Measurements from ENCODE around the gene LMTK3. TPM values are rescaled to one million over a fixed set of nuclear protein-coding genes. Genes with fewer than 3 reads are reported as not detected.
A peak's percentile ranks its signal among the peaks of the same experiment; 100 is the strongest.

Gene LMTK3, protein sequence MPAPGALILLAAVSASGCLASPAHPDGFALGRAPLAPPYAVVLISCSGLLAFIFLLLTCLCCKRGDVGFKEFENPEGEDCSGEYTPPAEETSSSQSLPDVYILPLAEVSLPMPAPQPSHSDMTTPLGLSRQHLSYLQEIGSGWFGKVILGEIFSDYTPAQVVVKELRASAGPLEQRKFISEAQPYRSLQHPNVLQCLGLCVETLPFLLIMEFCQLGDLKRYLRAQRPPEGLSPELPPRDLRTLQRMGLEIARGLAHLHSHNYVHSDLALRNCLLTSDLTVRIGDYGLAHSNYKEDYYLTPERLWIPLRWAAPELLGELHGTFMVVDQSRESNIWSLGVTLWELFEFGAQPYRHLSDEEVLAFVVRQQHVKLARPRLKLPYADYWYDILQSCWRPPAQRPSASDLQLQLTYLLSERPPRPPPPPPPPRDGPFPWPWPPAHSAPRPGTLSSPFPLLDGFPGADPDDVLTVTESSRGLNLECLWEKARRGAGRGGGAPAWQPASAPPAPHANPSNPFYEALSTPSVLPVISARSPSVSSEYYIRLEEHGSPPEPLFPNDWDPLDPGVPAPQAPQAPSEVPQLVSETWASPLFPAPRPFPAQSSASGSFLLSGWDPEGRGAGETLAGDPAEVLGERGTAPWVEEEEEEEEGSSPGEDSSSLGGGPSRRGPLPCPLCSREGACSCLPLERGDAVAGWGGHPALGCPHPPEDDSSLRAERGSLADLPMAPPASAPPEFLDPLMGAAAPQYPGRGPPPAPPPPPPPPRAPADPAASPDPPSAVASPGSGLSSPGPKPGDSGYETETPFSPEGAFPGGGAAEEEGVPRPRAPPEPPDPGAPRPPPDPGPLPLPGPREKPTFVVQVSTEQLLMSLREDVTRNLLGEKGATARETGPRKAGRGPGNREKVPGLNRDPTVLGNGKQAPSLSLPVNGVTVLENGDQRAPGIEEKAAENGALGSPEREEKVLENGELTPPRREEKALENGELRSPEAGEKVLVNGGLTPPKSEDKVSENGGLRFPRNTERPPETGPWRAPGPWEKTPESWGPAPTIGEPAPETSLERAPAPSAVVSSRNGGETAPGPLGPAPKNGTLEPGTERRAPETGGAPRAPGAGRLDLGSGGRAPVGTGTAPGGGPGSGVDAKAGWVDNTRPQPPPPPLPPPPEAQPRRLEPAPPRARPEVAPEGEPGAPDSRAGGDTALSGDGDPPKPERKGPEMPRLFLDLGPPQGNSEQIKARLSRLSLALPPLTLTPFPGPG (N-terminal part only)
- not detected for polyA plus RNA-seq (ENCODE audit: low read depth in 6 of 6)

DNA sequence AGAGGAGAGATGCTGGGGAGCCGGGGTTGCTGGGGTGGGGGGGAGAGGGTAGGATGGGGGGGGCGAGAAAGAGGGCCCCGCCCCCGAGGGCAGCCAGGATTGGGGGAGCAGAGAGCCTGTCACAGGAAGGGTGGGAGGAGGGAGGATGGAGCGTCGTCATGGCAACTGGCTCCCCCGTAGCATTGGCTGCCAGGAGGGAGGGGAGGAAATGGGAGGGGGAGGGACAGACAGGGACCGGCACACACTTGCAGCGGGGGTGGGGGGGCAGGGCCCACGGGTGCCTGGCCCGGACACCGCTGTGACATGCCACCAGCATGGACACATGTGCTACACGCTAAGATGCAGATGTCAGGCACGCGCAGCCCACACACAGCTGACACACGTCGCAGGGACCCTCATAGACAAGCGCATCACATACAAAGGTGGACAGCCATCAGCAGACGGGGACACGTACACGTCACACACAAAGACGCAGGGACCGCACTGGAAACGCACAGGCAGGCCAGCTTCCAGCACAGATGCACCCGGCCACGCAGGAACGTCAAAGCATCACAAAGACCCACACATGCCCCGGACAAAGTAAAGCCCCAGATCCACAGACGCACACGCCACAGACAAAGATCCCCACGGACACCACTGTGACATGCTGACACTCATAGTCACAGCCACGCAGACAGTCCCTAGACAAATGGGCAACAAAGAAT lies at the start of gene LMTK3:
Gene LMTK3, minus strand, starts transcription at position 36 of the 704 bp plus-strand sequence. CDS start 259 bp downstream, outside the sequence.
- peaks cover 8 to 39% (median 12%) of the 10 kb centered on the region in 3 donors for H3K27me3 Mint-ChIP-seq
- ATAC-seq (ENCODE audit: low read depth in 2 of 2) (peak in 1 of 2 donors; percentile 13), DNase-seq (no peak)
- no peaks in the 10 kb centered on the region for H3K9me3 Mint-ChIP-seq
- H3K4me1 Mint-ChIP-seq, result peaks cover 11 to 18% (median 14%) of the 10 kb centered on the region in 3 donors
- H3K36me3 Mint-ChIP-seq, result no peaks in the 10 kb centered on the region
- H3K27ac Mint-ChIP-seq, result peak within 1 kb of the TSS in 2 of 6 donors; percentile 21 to 56
- peak within 1 kb of the TSS; percentile 42 to 88 (median 73) for H3K4me3 Mint-ChIP-seq

DNA sequence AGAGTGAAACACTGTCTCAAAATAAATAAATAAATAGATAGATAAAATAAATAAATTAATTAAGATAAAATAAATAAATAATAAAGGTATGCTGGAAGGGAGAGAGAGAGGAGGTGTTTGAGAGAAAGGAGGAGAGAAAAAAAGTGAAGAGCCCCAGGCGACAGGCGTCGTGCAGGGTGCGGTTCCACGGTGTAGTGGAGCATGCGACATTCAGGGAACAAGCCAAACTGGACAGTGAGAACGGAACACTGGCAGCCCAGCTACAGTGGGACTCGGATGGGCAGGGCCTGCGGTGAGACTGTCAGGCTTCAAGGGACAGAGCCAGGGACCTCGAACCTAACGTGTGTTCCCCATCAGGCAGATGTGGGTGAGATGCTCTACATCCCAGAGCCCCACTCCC lies 49.8 kb upstream of the LMTK3 start:
- Mint-ChIP-seq H3K36me3 (no peaks in the 10 kb centered on the region), H3K27ac (peak overlapping the region in 1 of 6 donors; percentile 20), H3K4me1 (peaks cover 0 to 16% (median 4%) of the 10 kb centered on the region in 3 donors), H3K27me3 (peaks cover 4 to 28% (median 24%) of the 10 kb centered on the region in 3 donors), H3K9me3 (no peaks in the 10 kb centered on the region), H3K4me3 (no peak overlapping the region)
- no peak for ATAC-seq (ENCODE audit: low read depth in 2 of 2)
- DNase-seq, result no peak

DNA sequence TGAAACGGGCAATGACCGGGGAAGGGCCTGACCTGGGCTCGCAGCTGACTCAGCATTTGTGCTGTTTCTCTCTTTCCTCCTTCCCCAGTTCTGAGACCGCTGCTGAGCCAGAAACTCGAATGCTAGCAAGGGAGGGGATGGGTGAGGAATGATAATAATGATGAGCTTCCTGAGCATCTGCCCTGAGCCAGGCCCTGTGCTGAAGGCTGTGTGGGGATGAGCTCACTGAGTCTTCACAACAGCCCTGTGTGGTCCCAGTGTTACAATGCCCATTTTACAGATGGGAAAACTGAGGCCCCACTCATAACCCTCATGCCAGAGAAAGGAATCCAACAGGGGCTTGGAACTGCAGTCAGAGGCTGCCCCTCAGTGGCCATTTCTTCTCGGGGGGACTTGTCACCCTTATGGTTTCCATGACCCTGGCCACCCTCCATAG lies 48.5 kb upstream of the LMTK3 start:
- H3K9me3 Mint-ChIP-seq, result no peaks in the 10 kb centered on the region
- ATAC-seq (ENCODE audit: low read depth in 2 of 2), result no peak
- H3K36me3 Mint-ChIP-seq, result no peaks in the 10 kb centered on the region
- H3K4me1 Mint-ChIP-seq, result peaks cover 0 to 15% (median 4%) of the 10 kb centered on the region in 3 donors
- DNase-seq, result no peak
- peak overlapping the region in 1 of 8 donors; percentile 29 for H3K4me3 Mint-ChIP-seq
- H3K27me3 Mint-ChIP-seq, result peaks cover 4 to 38% (median 31%) of the 10 kb centered on the region in 3 donors
- H3K27ac Mint-ChIP-seq, result peak overlapping the region in 1 of 6 donors; percentile 56

DNA sequence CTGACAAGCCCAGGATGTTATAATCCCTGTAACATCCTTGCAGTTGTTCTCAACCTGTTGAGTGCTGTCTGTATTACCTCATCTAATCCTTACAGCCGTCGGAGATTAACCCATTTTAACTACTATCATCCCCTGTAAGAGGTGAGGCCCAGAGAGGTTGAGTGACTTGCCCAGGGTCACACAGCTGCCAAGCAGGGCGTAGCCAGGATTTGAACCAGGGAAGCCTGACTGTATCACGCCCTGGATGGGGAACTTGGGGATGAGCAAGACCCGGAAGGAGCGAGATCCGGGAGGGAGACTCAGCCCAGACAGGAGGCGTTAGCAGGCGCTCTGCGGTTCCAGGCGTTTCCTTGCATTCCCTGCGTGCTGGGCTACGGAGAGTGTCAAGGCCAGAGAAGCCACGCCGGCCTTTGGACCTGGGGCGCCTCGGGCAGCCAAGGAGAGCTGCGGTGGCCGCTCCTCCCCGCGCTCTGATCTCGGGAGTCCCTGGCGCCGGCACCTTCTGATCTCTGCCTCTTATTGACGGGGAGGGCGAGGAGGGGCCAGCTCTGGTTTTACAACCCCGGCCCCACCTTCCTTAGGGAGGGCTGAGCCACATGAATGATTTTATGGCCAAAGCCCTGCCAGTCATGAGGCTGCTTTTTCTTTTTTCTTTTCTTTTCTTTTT lies 46.5 kb upstream of the LMTK3 start:
- no peak for DNase-seq
- Mint-ChIP-seq H3K27ac (peak overlapping the region in 1 of 6 donors; percentile 56), H3K9me3 (no peaks in the 10 kb centered on the region), H3K4me3 (no peak overlapping the region), H3K27me3 (peaks cover 4 to 46% (median 44%) of the 10 kb centered on the region in 3 donors), H3K4me1 (peaks cover 0 to under 1% (median 0%) of the 10 kb centered on the region in 3 donors), H3K36me3 (no peaks in the 10 kb centered on the region)
- no peak for ATAC-seq (ENCODE audit: low read depth in 2 of 2)

DNA sequence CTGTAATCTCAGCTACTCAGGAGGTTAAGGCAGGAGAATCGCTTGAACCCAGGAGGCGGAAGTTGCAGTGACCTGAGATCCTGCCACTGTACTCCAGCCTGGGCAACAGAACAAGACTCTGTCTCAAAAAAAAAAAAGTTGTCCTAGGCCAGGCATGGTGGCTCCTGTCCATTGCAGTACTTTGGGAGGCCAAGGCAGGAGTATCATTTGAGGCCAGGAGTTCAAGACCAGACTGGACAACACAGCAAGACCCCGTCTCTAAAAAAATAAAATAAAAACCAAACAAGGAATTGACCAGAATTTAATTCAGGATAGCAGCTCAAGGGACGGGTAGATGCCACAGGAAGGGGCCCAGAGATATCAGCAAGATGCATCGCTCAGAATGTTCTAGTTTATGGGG lies 45.2 kb upstream of the LMTK3 start:
- ATAC-seq (ENCODE audit: low read depth in 2 of 2), result no peak
- peaks cover 4 to 46% (median 44%) of the 10 kb centered on the region in 3 donors for H3K27me3 Mint-ChIP-seq
- no peak overlapping the region for H3K27ac Mint-ChIP-seq

DNA sequence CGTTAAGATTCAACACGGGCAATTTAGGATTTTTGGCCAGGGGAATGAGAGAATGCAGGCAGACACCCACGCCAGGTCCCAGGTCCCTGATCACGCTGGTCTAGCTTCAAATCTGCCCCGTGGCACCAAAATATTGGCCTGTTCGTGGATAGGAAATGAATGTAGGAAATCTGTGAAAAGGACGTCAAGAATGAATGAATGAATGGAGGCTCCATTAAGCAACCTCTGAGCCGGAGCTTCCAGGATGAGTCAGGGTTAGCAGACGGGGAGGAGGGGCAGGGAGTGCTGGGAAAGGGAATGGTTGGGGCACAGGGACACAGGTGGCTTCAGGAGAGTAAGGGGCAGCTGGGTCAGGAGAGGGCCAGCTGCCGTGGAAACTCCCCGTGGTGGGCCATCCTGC lies 44.5 kb upstream of the LMTK3 start:
- ATAC-seq (ENCODE audit: low read depth in 2 of 2), result no peak
- Mint-ChIP-seq H3K27ac (no peak overlapping the region), H3K36me3 (no peaks in the 10 kb centered on the region), H3K4me3 (peak overlapping the region in 1 of 8 donors; percentile 42), H3K4me1 (no peaks in the 10 kb centered on the region), H3K9me3 (no peaks in the 10 kb centered on the region), H3K27me3 (peaks cover 8 to 52% (median 49%) of the 10 kb centered on the region in 3 donors)
- no peak for DNase-seq

More for the DNA sequence above, 45.2 kb upstream of the LMTK3 start:
- H3K4me1 Mint-ChIP-seq, result no peaks in the 10 kb centered on the region
- no peaks in the 10 kb centered on the region for H3K9me3 Mint-ChIP-seq
- H3K4me3 Mint-ChIP-seq, result no peak overlapping the region
- DNase-seq, result no peak
- no peaks in the 10 kb centered on the region for H3K36me3 Mint-ChIP-seq

DNA sequence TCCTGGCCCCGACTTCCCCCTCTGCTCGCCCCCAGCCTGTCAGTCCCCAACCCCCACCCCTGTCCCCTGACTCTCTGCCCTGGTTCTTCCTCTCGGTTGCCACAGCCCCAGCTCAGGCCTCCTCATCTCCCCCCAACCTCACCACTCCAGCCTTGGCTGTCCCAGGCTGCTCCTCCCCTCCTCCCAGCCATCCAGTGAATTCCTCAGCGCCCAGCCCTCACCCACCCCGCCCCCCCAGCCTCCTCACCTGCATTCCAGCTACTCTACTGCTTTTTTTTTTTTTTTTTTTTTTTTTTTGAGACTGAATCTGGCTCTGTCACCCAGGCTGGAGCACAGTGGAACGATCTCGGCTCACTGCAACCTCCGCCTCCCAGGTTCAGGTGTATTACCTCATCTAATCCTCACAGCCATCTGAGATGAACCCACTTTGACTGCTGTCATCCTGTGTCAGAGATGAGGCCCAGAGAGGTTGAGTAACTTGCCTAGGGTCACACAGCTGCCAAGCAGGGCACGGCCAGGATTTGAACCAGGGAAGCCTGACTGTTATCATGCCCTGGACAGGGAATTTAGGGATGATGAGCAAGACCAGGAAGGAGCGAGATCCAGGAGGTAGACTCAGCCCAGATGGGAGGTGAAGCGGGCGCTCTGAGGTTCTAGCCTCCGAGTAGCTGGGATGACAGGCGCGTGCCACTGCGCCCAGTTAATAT lies 42.9 kb upstream of the LMTK3 start:
- H3K4me1 Mint-ChIP-seq, result no peaks in the 10 kb centered on the region
- peak overlapping the region in 1 of 6 donors; percentile 19 for H3K27ac Mint-ChIP-seq
- no peak for DNase-seq
- H3K36me3 Mint-ChIP-seq, result no peaks in the 10 kb centered on the region
- no peak for ATAC-seq (ENCODE audit: low read depth in 2 of 2)
- H3K9me3 Mint-ChIP-seq, result no peaks in the 10 kb centered on the region
- peaks cover 9 to 54% (median 51%) of the 10 kb centered on the region in 3 donors for H3K27me3 Mint-ChIP-seq
- no peak overlapping the region for H3K4me3 Mint-ChIP-seq

DNA sequence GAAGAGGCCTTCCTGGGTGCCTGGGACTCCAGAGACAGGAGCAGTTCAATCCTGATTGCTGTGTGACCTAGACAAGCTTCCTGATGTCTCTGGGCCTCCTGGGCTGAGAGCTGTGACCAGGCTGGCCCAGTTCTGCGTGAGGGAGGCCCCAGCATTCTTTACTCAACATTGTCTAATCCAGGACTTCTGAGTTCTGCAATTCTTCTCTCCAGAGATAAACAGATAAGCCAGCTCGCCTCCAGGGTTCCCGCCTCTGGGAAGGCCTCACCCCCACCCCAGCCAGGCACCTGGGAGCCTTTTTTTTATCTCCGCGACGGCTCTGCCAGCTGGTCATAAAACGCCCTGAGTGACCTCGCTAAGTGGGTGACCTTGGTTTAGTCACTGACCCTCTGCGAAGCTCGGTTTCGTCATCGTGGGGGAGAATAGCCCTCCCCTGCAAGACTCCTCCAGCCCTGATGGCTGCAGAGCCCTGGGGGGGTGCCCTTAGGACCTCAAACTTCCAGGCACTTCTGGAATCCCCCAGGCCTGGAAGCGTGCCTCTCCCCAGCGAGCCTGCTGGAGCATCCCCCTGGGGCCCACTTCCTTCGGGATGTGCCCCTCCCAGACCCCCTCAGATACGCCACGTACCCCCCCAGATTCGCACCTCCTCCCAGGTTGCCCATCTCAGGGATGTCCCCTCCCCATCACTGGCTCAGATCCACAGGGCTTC lies 42.2 kb upstream of the LMTK3 start:
- Mint-ChIP-seq H3K4me3 (no peak overlapping the region), H3K4me1 (no peaks in the 10 kb centered on the region), H3K9me3 (no peaks in the 10 kb centered on the region), H3K36me3 (no peaks in the 10 kb centered on the region), H3K27me3 (peaks cover 9 to 49% (median 45%) of the 10 kb centered on the region in 3 donors), H3K27ac (no peak overlapping the region)
- ATAC-seq (ENCODE audit: low read depth in 2 of 2), result no peak
- DNase-seq, result no peak

DNA sequence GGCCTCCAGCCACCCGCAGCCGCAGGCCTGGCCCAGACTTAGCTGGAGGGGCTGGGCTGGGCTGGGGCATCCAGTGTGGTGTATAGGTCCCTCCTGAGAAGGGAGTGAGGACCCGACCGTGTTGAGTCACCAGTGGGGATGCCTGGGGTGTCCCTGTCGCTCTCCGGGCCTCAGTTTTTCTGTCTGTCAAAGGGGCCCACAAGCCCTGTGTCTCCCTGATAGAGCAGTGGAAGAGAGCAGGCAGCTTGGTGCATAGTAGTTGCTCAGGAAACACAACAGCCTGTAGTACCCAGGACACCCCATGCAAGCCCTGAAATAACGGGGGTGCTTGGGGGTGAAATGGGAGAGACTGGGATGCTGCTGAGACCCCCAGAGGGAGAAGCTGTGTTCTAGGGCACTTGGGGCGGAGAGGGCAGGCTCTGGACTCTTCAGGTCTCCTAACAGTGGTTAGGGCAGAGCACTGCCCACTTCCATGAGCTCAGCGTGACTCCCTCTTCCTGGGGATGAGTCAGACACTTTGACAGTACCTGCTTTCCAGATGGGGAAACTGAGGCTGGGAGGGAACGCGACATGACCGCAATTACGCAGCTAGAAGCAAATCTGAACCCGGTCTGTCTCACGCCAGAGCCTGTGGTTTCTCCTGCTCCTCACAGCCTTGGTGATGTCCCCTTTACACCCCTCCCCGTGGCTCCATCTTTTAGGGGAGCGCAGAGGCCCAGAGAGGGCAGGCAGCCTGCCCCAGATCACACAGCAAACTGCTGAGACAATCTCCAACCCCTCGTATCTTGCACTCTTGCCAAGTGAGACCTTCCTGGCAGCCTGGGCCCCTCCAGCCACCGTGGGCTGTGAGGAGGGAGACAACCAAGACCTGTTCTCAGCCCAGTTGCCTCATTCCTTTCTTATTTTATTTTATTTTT lies 41.0 kb upstream of the LMTK3 start:
- Mint-ChIP-seq H3K27me3 (peaks cover 6 to 38% (median 36%) of the 10 kb centered on the region in 3 donors), H3K4me3 (no peak overlapping the region), H3K4me1 (no peaks in the 10 kb centered on the region), H3K36me3 (no peaks in the 10 kb centered on the region), H3K27ac (no peak overlapping the region), H3K9me3 (no peaks in the 10 kb centered on the region)
- DNase-seq, result no peak
- ATAC-seq (ENCODE audit: low read depth in 2 of 2), result no peak

DNA sequence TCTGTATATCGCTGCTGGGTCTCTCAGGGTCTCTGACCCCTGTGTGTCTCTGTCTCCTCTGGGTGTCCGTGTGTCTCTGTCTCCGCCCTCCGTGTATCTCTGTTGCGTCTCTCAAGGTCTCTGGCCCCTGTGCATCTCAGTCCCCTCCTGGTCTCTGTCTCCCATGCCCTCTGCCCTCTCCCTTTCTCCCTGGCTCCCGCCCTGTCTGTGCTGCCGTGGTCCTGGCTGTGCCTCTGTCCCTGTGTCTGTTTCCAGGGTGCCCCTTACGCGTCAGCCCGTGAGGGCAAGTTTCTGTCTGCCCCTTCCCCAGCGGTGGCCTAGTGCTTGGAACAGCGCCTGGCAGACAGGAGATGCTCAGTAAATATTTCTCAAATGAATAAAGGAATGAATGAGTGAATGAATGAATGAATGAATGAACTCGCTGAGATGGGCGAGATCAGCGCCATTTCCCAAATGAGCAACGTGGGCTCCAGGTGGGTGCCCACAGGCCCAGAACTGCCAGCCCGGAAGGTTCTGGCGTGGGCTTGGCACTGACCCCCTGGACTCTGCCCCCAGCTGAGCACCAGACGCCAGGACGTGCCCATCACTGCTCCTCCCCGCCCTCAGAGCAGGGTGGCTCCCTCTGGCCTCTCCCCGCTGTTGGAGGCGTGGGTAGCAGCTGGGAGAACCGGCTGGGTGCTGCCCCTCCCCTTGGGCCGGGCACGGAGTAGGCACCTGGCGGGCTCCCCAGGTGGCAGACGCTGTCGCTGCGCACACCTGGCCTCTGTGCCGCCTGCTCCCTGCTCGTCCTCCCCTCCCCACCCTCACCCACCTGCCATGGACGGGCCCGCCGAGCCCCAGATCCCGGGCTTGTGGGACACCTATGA lies 40.0 kb upstream of the LMTK3 start, which contains the start of gene SULT2B1:
Gene SULT2B1, plus strand, starts transcription at position 736 of the 866 bp plus-strand sequence. Its CDS starts 81 bp downstream, at position 817.
- Mint-ChIP-seq H3K27ac (no peak within 1 kb of the TSS), H3K36me3 (no peaks in the 10 kb centered on the region), H3K4me1 (no peaks in the 10 kb centered on the region), H3K4me3 (peak within 1 kb of the TSS in 1 of 8 donors; percentile 61), H3K9me3 (no peaks in the 10 kb centered on the region), H3K27me3 (peaks cover 6 to 30% (median 26%) of the 10 kb centered on the region in 3 donors)
- DNase-seq (no peak), ATAC-seq (ENCODE audit: low read depth in 2 of 2) (no peak)

Measured in naive B cell (primary cell).